Activated effector memory CD4-positive, alpha-beta T cell treated with Interleukin-2 at 50 U/mL for 16 hours (primary cell): ENCODE results near the gene PDAP1.
A peak's percentile ranks its signal among the peaks of the same experiment; 100 is the strongest.
"Not testable (repeated sequence)": the region's sequence is repeated elsewhere in the genome, so short reads cannot be mapped to it uniquely, and the experiment has no call there.

Experiments
- DNase-seq: peaks from one replicate; pipeline ENCODE4 v3.0.0-alpha.2; 2020

Gene PDAP1

DNA sequence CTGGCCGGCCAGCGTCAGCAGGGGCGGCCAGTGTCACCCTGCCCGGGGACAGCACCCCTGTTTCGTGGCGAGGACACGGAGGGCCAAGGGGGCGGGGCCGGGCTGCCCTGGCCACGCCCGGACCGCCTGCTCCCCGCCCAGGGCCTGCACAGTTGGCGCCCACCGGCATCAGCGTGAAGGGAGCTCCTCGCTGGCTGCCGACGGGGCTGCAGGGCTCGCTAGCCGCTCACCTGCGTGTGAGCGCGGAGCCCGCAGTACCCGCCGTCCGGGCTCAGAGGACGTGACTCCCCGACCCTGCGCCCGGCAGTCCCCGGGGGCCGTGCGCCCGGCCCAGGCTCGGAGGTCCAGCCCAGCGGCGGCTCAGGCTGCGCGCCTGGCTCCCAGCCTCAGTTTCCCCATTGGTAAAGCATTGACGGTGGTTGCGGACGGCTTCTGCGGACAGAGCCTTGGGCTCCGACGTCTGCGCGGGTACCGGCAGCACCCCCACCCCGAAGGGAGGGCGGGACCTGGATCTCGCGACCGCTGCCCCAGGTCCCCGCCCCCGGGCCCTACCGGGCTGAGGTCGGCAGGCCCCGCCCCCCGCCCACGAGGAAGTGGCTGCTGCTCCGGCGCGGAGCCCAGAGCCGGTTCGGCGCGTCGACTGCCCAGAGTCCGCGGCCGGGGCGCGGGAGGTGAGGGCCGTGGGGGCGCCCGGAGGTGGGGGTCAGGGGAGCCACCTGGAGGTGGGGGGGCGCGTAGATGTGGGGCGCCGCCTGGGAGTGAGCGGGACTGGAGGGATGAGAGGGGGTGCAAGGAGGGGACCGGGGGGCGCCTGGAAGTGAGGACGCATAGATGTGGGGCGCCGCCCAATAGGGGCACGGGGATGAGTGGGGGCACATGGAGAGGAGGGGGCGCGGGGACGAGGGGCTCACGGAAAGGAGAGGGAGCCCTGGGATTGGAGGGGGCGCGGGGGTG lies 34.0 kb downstream of the PDAP1 start, which contains the start of gene ARPC1B:
TSS of gene ARPC1B (plus strand) at position 620 of the 954 bp plus-strand sequence. CDS start 10,985 bp downstream, outside the sequence.
- peak; percentile 80 for DNase-seq

GRCh38 chr7:99373091-99374066 lies 35.0 kb downstream of the PDAP1 start:
- no peak for DNase-seq

GRCh38 chr7:99372275-99373090 lies 35.9 kb downstream of the PDAP1 start:
- no peak for DNase-seq

- DNase-seq: no peak
These were observed 36.9 kb downstream of the PDAP1 start for GRCh38 chr7:99371376-99371920.

DNA sequence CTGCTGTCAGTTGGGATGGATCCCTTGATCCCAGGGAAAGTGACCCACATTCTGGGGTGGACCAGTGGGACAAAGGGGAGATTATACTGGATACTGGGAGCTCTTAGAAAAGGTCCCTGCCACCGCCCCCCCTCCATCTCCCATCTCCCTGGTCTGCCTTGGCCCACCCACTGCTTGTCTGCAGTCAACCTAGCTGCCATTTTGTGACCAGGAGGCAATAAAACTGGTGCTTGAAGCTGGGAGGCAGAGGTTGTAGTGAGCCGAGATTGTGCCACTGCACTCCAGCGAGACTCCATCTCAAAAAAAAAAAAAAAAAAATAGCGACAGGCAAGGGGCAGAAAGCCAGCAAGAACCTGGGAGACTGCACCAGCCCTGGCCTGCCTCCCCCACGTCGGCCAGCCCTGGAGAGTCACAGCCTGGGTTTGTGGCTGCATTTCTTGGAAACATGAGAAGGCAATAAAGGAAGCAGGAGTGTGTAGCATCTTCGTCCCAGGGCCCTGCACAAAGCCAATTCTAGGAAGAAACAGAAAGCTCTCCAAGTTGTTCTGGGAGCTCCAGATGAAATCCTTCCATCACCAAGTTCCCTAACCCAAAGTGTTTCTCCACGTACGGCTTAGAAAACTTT lies 38.5 kb downstream of the PDAP1 start:
- DNase-seq: no peak

- no peak for DNase-seq
These were observed 39.5 kb downstream of the PDAP1 start for GRCh38 chr7:99368750-99369389.

GRCh38 chr7:99366646-99367045 lies 41.8 kb downstream of the PDAP1 start:
- no peak for DNase-seq

DNA sequence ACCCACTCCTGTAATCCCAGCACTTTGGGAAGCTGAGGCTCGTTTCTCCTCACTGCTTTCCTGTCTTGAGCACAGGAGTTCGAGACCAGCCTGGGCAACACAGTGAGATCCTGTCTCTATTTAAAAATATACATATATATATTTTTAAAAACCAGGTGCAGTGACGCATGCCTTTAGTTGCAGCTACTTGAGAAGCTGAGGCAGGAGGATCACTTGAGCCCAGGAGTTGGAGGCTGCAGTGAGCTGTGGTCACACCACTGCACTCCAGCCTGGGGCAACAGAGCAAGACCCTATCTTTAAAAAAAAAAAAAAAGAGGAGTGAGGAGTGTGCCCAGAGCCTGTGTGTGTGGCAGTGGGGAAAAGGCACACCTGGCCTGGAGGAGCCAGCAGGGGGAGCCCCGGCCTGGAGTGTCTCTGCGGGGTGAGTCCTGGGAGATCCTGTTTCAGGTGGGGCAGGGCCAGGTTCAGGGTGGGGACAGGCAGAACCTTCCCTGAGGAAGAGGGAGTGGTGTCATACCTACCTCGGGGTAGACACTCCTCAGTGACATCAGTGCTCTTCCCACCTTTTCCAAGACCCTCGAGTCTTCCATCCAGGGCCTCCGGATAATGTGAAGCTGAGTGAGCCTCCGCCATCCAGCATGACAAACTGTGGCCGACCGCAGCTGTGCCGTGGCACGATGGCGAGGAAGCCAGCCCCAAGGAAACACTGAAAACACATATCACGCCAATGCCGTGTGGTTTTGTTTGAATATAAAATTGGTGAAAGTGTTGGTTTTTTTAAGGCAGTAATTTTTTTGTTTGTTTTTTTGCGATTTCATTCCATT lies 42.9 kb downstream of the PDAP1 start:
- DNase-seq: peak; percentile 58

DNA sequence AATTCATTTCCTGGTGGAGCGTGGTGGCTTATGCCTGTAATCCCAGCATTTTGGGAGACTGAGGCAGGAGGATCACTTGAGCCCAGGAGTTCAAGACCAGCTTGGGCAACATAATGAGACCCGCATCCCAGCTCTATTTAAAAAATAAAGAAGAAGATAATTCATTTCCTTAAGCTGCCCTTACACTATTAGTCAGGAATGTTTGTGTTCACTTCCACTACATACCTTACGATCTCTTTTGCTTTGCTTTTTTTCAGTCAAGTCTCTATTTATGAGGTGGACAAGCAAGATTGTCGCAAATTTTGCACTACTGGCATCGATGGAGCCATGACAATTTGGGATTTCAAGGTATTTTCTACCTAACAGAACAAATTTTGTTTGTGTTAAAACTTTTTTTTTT lies 45.1 kb downstream of the PDAP1 start:
- DNase-seq: no peak

GRCh38 chr7:99362801-99363200 lies 45.6 kb downstream of the PDAP1 start:
- no peak for DNase-seq

DNA sequence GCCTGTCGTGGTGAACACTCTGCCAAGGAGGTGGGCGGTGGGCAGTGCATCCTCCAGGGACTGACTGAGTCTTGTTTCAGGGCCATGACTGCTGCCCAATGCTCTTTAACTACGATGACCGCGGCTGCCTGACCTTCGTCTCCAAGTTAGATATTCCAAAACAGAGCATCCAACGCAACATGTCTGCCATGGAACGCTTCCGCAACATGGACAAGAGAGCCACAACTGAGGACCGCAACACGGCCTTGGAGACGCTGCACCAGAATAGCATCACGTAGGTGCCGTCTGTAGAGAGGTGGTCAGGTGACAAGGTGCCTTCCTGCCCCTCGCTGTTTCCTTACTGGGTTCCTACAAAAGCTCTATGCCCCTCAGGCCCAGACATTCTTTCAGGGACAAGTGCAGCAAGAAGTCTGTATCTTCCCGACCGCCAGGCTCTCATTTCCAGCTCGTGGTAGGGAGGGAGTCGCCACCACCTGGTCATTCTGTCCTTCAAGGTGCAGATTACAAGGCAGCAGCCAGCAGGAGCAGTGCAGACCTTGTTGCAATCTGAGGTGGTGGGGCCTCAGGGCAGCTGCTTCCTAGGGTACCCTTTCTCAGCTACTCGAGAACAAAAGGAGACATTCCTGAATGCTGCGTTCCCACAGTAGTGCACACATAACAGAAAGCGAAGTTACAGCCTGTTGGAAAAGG lies 48.8 kb downstream of the PDAP1 start:
- DNase-seq: no peak

- not testable (repeated sequence) for DNase-seq
These were observed 49.9 kb downstream of the PDAP1 start for GRCh38 chr7:99358521-99358920.

GRCh38 chr7:99357701-99358490 lies 50.5 kb downstream of the PDAP1 start:
- no peak for DNase-seq

DNA sequence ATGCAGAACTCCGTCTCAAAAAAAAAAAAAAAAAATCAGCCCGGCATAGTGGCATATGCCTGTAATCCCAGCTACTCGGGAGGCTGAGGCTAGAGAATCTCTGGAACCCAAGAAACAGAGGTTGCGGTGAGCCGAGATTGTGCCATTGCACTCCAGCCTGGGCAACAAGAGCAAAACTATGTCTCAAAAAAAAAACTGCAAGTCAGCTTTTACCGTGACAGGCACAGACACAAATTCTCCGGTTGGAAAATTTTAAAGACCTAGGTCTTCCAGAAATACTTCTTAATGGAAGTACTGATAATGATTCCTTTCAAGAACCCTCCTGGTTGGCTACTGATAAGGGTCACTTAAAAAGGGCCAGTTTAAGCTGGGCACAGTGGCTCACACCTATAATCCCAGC lies 53.3 kb downstream of the PDAP1 start:
- DNase-seq: no peak

DNA sequence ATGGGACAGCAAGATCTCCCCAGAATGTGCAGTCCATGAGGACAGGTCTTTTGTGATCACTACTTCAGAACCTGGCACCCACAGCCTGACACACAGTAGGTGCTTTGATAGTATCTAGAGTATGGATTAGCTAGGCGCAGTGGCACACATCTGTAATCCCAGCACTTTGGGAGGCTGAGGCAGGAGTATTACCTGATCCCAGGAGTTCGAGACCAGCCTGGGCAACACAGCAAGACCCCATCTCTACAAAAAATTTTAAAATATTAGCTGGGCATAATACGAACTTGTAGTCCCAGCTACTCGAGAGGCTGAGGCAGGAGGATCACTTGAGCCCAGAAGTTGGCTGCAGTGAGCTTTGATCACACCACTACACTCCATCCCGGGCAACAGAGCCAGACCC lies 56.1 kb downstream of the PDAP1 start:
- no peak for DNase-seq

DNA sequence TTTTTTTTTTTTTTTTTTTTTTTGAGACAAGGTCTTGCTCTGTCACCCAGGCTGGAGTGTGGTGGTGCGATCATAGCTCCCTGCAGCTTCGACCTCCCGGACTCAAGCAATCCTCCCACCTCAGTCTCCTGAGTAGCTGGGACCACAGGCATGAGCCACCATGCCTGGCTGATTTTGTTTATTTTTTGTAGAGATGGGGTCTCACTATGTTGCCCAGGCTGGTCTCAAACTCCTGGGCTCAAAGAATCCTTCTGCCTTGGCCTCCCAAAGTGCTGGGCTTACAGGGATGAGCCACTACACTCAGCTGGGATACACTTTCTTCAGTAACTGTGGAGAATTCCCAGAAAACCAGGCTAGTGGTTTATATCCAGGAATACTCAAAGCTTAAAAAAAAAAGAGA lies 57.8 kb downstream of the PDAP1 start:
- DNase-seq: not testable (repeated sequence)
